GM12892 (cell line): Measurements from ENCODE around the gene TSPEAR.

Experiments used
- POLR2A ChIP-seq: IDR thresholded peaks from 2 replicates; pipeline ENCODE4 v1.6.1; 2011; ENCODE audit warnings: low read depth, low read length, control low read depth
- POLR2AphosphoS5 ChIP-seq: IDR thresholded peaks from 2 replicates; pipeline ENCODE4 v1.6.1; 2011; ENCODE audit warnings: low read depth, low read length, control low read depth
- TAF1 ChIP-seq: IDR thresholded peaks from 2 replicates; pipeline ENCODE4 v1.6.1; 2011; ENCODE audit warnings: low read depth, mild to moderate bottlenecking, control low read depth, low read length, borderline replicate concordance

DNA sequence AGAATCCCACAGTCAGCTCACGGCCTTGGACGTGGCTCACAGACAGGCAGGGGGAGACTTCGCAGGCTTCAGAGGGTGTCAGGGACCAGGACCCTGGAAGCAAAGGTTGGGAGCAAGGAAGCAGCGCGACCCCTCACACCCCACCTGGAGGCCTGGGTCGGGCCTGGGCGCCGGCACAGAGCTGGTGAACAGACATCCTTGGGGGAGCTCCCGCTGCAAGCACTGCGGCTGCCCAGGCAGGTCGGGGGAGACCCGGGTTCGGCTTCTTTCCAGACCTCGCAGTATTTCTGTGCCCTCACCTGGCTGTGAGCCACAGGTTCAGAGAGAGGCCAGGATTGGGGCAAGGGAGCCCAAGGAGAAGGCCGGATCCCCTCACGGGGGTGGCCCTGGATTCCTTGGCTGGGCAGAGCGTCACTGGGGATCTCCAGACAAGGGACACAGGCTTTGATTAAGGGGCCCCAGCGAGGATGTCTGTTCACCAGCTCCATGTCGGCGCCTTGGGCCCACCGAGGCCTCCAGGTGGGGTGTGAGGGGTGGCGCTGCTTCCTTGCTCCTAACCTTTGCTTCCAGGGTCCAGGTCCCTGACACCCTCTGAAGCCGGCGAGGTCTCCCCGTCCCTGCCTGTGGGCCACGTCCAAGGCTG lies 37.9 kb upstream of the TSPEAR start:
- TF ChIP-seq POLR2A (no peak), POLR2AphosphoS5 (no peak), TAF1 (no peak)
